Measurements from ENCODE around the gene GPATCH3.

Gene GPATCH3

GRCh38 chr1:26848941-26849774, 51.1 kb downstream of the GPATCH3 start:
- TF ChIP-seq GATA3 (IDR thresholded peaks at IDR 0.05; ENCODE audit: low read depth, low read length): no peak
- TF ChIP-seq GATA2 (IDR thresholded peaks at IDR 0.05; ENCODE audit: low read depth, low read length): no peak

- TF ChIP-seq GATA3 (IDR thresholded peaks at IDR 0.05; ENCODE audit: low read depth, low read length) (no peak), GATA2 (IDR thresholded peaks at IDR 0.05; ENCODE audit: low read depth, low read length) (no peak)
These were observed 51.8 kb downstream of the GPATCH3 start for GRCh38 chr1:26848499-26848898.

- TF ChIP-seq GATA2 (IDR thresholded peaks at IDR 0.05; ENCODE audit: low read depth, low read length) (no peak), GATA3 (IDR thresholded peaks at IDR 0.05; ENCODE audit: low read depth, low read length) (no peak)
These were observed 55.7 kb downstream of the GPATCH3 start for GRCh38 chr1:26844424-26845196.
